Measurements from ENCODE around the gene ATG7.

The ATG7 gene

GRCh38 chr3:11271986-11272904, at the start of gene ATG7:
Gene ATG7, plus strand, starts transcription at chr3:11272397. Its CDS starts 26,299 bp downstream, at chr3:11298696.
- peak; percentile 98 for DNase-seq (ENCODE audit: low spot score)
- FAIRE-seq, result peak; percentile 76

DNA sequence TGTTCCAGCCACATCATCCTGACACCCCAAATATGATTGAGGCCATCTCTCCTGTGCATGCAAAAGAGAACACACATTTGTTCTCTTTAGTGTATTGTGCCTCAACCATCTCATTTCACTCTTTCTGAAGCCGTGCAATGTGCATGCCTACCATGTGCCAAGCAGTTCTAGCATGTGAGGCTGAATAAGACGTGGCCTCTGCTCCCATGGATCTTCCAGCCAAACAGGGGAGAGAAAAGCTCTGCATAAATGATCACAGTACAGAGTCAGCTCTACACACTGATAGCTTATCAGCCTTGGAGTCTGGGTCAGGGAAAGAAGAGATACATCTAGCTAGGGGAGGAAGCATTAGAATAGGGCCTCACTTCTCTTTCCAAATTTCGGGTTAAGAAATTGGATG, 48.2 kb upstream of the ATG7 start:
- DNase-seq (ENCODE audit: low spot score) (no peak), FAIRE-seq (no peak)

- DNase-seq (ENCODE audit: low spot score) (no peak), FAIRE-seq (no peak)
Observed at GRCh38 chr3:11224870-11225229, 47.3 kb upstream of the ATG7 start.

- no peak for DNase-seq (ENCODE audit: low spot score)
- FAIRE-seq, result no peak
Observed at GRCh38 chr3:11226042-11226370, 46.2 kb upstream of the ATG7 start.

DNA sequence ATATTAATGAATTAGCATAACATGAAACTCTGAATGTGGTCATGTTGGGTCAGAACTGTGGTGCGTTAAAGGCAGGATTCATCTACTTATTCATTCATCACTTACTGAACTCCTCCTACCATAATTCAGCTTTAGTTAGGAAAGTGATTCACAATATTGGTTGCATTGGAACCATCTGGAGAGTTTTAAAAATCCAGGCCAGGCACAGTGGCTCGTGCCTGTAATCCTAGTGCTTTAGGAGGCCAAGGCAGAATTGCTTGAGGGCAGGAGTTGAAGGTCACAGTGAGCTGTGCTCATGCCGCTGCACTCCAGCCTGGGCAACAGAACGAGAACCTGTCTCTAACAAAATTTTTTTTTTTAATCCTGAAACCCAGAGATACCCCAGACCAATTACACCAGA, 44.2 kb upstream of the ATG7 start:
- DNase-seq (ENCODE audit: low spot score), result no peak
- no peak for FAIRE-seq

GRCh38 chr3:11230125-11230524, 42.1 kb upstream of the ATG7 start:
- DNase-seq (ENCODE audit: low spot score) (no peak), FAIRE-seq (no peak)

- FAIRE-seq (no peak), DNase-seq (ENCODE audit: low spot score) (no peak)
Observed at GRCh38 chr3:11230832-11231231, 41.4 kb upstream of the ATG7 start.

- DNase-seq (ENCODE audit: low spot score) (no peak), FAIRE-seq (no peak)
Observed at GRCh38 chr3:11235385-11235784, 36.8 kb upstream of the ATG7 start.

DNA sequence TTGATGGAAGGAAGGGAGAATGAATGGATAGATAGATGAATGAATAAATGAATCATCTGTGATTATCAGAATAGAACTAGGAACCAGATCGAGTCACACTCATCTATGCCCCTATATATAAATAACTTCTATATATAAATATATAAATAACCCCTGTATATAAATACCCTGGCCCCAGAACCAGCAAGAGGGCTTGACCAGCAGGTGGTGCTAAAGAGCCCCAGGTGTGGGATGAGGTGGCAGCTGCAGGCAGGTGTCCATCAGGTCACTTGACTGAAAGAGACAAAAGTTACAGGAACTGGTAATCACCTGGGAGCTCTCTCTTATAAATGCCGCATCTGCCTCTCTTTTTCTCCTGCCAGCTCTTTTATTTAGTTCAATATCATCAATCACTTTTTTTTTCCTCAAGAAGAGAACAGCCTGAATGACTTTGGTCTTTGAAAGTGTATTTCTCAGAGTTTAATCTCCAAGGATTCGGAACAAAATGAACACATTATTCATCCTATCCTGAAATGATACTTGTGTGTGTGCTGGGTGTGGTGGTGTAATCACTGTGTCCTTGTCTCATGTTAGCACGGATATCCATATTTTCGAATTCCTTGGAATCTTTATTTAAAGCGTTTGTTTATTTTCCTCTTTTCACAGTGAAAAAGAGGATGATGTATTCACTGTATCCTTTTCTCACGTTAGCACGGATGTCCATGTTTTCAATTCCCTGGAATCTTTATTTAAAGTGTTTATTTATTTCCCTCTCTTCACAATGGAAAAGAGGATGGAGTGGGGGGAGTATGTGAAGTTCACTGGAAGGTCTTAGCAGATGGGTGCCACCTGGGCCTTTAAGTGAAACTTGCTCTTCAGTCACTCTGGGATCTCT, 35.4 kb upstream of the ATG7 start:
- peak; percentile 56 for DNase-seq (ENCODE audit: low spot score)
- no peak for FAIRE-seq

DNA sequence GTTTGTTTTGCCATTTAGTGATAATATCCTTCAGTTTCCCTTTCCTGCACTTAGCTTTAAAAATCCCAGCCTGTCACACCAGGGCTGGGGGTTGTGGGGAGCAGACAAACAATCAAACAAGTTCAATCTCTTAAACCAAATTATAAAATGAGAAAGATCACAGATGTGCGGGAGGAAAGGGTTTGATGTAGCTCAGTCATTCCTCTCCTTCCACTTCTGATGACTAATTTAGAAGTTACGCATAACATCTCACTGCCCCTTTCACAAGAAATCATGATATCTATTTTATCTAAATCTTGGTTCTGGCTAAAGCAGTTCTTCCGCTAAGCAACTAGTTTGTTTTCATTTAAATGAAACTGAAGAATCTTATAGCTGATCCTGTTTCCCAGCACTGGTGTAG, 34.1 kb upstream of the ATG7 start:
- no peak for FAIRE-seq
- peak; percentile 56 for DNase-seq (ENCODE audit: low spot score)

DNA sequence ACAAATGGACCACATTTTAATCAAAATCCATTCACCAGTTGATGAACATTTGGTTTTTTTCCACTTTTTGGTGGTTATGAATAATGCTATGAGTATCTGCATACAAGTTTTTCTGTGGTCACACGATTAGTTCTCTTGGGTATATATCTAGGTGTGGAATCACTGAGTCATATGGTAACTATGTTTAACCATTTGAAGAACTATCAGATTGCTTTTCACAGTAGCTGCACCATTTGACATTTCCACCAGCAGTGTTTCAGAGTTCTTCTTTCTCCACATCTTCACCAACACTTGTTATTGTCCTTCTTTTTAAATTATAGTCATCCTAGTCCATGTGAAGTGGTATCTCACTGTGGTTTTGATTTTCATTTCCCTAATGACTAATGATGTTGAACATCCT, 33.3 kb upstream of the ATG7 start:
- DNase-seq (ENCODE audit: low spot score), result peak; percentile 40
- no peak for FAIRE-seq

GRCh38 chr3:11239796-11240195, 32.4 kb upstream of the ATG7 start:
- FAIRE-seq (no peak), DNase-seq (ENCODE audit: low spot score) (no peak)

GRCh38 chr3:11240496-11240895, 31.7 kb upstream of the ATG7 start:
- DNase-seq (ENCODE audit: low spot score) (no peak), FAIRE-seq (no peak)

DNA sequence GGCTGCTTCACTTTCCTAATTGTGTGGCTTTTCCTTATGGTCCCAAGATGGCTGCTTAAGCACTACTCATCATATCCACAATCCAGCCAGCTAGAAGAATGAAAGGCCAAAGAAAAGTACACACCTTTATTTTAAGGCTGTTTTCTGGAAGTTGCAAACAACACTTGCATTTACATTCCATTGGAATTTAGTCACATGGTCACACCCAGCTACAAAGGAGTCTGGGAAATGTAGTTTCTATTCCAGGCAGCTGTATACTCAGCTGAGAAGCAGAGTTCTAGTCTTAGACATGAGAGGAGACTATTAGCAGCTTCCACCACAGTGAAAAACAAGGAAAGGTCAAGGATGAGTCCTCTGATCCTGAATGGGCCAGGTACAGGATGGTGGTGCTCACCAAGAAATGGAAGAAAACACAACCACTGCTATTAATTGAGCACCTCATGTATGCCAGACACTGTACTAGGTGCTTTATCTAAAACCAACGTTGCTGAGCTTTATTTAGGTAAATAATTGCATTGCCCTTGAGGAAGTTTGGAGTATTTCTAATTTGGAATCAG, 28.0 kb upstream of the ATG7 start:
- no peak for FAIRE-seq
- peak; percentile 43 for DNase-seq (ENCODE audit: low spot score)

- FAIRE-seq (no peak), DNase-seq (ENCODE audit: low spot score) (no peak)
Observed at GRCh38 chr3:11245276-11245675, 26.9 kb upstream of the ATG7 start.

- FAIRE-seq (peak; percentile 23), DNase-seq (ENCODE audit: low spot score) (peak; percentile 37)
Observed at GRCh38 chr3:11245827-11246662, 26.2 kb upstream of the ATG7 start.

- DNase-seq (ENCODE audit: low spot score), result no peak
- FAIRE-seq, result no peak
Observed at GRCh38 chr3:11246663-11246970, 25.6 kb upstream of the ATG7 start.

GRCh38 chr3:11247362-11247761, 24.8 kb upstream of the ATG7 start:
- no peak for FAIRE-seq
- DNase-seq (ENCODE audit: low spot score), result no peak

DNA sequence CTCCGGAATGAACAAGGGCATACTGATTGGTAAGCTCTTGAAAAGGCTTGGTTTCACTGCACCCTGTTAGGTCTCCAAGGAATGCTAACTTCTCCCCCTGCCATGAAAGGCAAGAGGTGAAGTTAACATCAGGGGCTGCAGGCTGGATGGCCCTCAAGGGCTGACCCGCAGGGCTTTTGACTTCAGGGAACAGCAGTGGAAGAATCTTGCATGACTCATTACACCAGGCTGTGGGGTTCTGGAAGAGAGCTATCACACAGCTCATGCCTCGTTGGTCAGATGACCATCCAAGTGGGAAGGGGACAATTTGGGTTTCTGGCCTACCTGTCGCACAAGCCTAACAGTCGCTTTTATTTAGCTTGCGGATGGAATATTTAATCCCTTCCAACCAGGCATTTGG, 23.6 kb upstream of the ATG7 start:
- DNase-seq (ENCODE audit: low spot score), result no peak
- no peak for FAIRE-seq

- no peak for DNase-seq (ENCODE audit: low spot score)
- no peak for FAIRE-seq
Observed at GRCh38 chr3:11250902-11251806, 21.0 kb upstream of the ATG7 start.

DNA sequence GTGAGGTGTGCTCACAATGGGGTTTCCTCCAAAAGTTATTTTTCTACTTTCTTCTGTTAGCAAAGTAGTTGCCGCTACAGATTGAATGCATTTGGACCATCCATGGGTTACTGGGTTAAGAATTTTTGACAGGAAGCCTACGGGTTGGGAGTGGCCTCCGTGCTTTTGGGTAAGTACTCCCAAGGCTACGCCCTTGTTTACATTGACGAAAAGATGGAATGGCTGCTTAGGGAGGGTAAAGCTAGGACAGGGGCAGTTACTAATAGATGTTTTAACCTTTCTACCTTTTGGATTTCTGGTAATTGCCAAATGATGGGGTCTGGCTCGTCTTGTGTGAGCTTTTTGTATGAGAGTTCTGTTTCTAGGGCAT, 20.4 kb upstream of the ATG7 start:
- no peak for FAIRE-seq
- no peak for DNase-seq (ENCODE audit: low spot score)
